Keratinocyte (primary cell): ENCODE measurements around the gene SH3D19. TPM values are rescaled to one million over a fixed set of nuclear protein-coding genes. Genes with fewer than 3 reads are reported as not detected.

Experiments
- DNase-seq: peaks from one replicate; pipeline ENCODE4 v3.0.0-alpha.2; 2011; ENCODE audit warnings: low read depth, missing footprints, low spot score
- FAIRE-seq: peaks from 2 replicates; lab custom pipeline; 2011; peaks lifted over from hg19 to GRCh38; lab: Jason Lieb, UNC
- H2AFZ ChIP-seq: 2 replicates; pipeline ENCODE4 v1.6.0; 2012; ENCODE audit warnings: low read length, control low read depth, inconsistent platforms; ENCODE audit not compliant: control insufficient read depth
- H3K27ac ChIP-seq: 2 replicates; pipeline ENCODE4 v1.5.1; 2011; ENCODE audit warnings: low read length; ENCODE audit not compliant: control insufficient read depth, insufficient read depth
- H3K27me3 ChIP-seq: 3 replicates; pipeline ENCODE4 v1.6.0; 2011; ENCODE audit warnings: low read length; ENCODE audit not compliant: control insufficient read depth, insufficient read depth; ENCODE audit errors: extremely low read depth
- H3K36me3 ChIP-seq, 2 experiments: 2 replicates in 1 of 2; 3 replicates in 1 of 2; pipeline ENCODE4 v1.5.1; 2011; ENCODE audit warnings: low read length in 2 of 2, mild to moderate bottlenecking in 1 of 2; ENCODE audit not compliant: control insufficient read depth in 2 of 2, insufficient read depth in 2 of 2; ENCODE audit errors: extremely low read depth in 1 of 2
- H3K4me1 ChIP-seq: 3 replicates; pipeline ENCODE4 v1.5.1; 2011; ENCODE audit warnings: low read length; ENCODE audit not compliant: control insufficient read depth, insufficient read depth; ENCODE audit errors: extremely low read depth
- H3K4me2 ChIP-seq: 3 replicates; pipeline ENCODE4 v1.6.0; 2011; ENCODE audit warnings: low read depth, low read length; ENCODE audit not compliant: control insufficient read depth, insufficient read depth; ENCODE audit errors: extremely low read depth
- H3K4me3 ChIP-seq, 3 experiments: fragments of 200-600 bp in 1 of 3; sonication (generic) in 1 of 3; 2 replicates in 2 of 3; 3 replicates in 1 of 3; pipeline ENCODE4 v1.5.1; 2011 to 2016; ENCODE audit warnings: low read length in 3 of 3, mild to moderate bottlenecking in 3 of 3, control low read depth in 2 of 3, inconsistent platforms in 1 of 3, low read depth in 1 of 3, mixed read lengths in 1 of 3, mixed run types in 1 of 3, moderate library complexity in 1 of 3; ENCODE audit not compliant: control insufficient read depth in 2 of 3, insufficient read depth in 2 of 3; ENCODE audit errors: extremely low read depth in 1 of 3
- H3K79me2 ChIP-seq: 2 replicates; pipeline ENCODE4 v1.6.0; 2012; ENCODE audit warnings: low read length; ENCODE audit not compliant: control insufficient read depth, insufficient read depth
- H3K9ac ChIP-seq: 3 replicates; pipeline ENCODE4 v1.6.0; 2011; ENCODE audit warnings: low read length; ENCODE audit not compliant: control insufficient read depth, insufficient read depth; ENCODE audit errors: extremely low read depth
- H3K9me1 ChIP-seq: 3 replicates; pipeline ENCODE4 v1.6.0; 2011; ENCODE audit warnings: low read length; ENCODE audit not compliant: control insufficient read depth, insufficient read depth; ENCODE audit errors: extremely low read depth
- H3K9me3 ChIP-seq: 2 replicates; pipeline ENCODE4 v1.5.1; 2012; ENCODE audit warnings: low read depth, low read length; ENCODE audit not compliant: control insufficient read depth
- H4K20me1 ChIP-seq: 3 replicates; pipeline ENCODE4 v1.6.0; 2011; ENCODE audit warnings: low read length; ENCODE audit not compliant: control insufficient read depth, insufficient read depth; ENCODE audit errors: extremely low read depth
- EZH2 ChIP-seq: IDR thresholded peaks from one replicate; pipeline ENCODE4 v1.6.1; 2012; ENCODE audit warnings: inconsistent platforms, mild to moderate bottlenecking, low read length, moderate library complexity
- dilution Hi-C: fragments of 300-500 bp; cut with MboI; formaldehyde crosslinking; loops from one replicate; pipeline ENCODE4 v1.7.0; 2020; ENCODE audit warnings: low sequenced_read_pairs; ENCODE audit not compliant: extremely low pct_ligation_motif_present
- polyA plus RNA-seq, 5 experiments: library from polyadenylated mRNA; depleted of rRNA in 3 of 5; stranded (reverse) in 3 of 5; stranded (forward) in 1 of 5; unstranded in 1 of 5; fragments of >200 nt; gene quantifications; 1 replicate in 1 of 5; 2 replicates in 3 of 5; 3 replicates in 1 of 5; pipeline versions ENCODE4 v1.2.1 to v1.2.3, GENCODE V29; 2011 to 2012; ENCODE audit warnings: missing spikeins in 2 of 5, low read depth in 1 of 5, low replicate concordance in 1 of 5
- TF ChIP-seq, protein P1 (sequence below), 3 experiments: IDR thresholded peaks in 1 of 3; conservative IDR thresholded peaks in 1 of 3; optimal IDR thresholded peaks in 1 of 3; 2 replicates in 2 of 3; 3 replicates in 1 of 3; pipeline versions ENCODE3 to v1.5.1; 2011; ENCODE audit warnings: low read length in 3 of 3, mild to moderate bottlenecking in 3 of 3, moderate library complexity in 2 of 3, control low read depth in 1 of 3, inconsistent platforms in 1 of 3; ENCODE audit not compliant: insufficient read depth in 2 of 3; ENCODE audit errors: extremely low read depth in 1 of 3

The SH3D19 gene
- polyA plus RNA-seq, 1 donor (not counting 4 experiments of a cell fraction or from before 2014, with no cell fraction given), result 24.8 TPM

DNA sequence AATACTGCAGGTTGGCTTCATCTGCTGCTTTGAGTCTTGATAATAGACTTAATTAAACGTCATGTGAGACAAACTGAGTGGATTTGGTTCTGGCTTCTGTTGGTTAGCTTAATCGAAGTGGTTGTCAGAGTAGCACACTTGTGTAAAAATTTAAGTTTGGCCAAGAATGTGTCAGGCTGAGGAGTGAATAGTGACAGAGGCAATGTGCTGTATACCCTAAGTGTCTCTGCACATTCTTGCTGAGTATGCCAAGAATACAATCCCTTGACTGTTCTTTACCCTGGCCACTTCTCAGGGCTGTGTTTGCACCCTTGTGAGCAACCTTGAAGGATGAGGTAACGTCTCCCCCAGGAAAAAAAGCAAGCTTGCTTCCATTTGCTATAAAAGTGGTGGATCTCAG lies 211.1 kb downstream of the SH3D19 start:
- no peaks in the 10 kb centered on the region for H4K20me1 ChIP-seq
- H2AFZ ChIP-seq, result no peak overlapping the region
- no peaks in the 10 kb centered on the region for H3K79me2 ChIP-seq
- H3K9ac ChIP-seq, result no peak overlapping the region
- dilution Hi-C loops, result no loop called here
- TF ChIP-seq, protein P1, sequence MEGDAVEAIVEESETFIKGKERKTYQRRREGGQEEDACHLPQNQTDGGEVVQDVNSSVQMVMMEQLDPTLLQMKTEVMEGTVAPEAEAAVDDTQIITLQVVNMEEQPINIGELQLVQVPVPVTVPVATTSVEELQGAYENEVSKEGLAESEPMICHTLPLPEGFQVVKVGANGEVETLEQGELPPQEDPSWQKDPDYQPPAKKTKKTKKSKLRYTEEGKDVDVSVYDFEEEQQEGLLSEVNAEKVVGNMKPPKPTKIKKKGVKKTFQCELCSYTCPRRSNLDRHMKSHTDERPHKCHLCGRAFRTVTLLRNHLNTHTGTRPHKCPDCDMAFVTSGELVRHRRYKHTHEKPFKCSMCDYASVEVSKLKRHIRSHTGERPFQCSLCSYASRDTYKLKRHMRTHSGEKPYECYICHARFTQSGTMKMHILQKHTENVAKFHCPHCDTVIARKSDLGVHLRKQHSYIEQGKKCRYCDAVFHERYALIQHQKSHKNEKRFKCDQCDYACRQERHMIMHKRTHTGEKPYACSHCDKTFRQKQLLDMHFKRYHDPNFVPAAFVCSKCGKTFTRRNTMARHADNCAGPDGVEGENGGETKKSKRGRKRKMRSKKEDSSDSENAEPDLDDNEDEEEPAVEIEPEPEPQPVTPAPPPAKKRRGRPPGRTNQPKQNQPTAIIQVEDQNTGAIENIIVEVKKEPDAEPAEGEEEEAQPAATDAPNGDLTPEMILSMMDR (optimal IDR thresholded peaks at IDR 0.05 in 1 of 3, IDR thresholded peaks at IDR 0.05 in 1 of 3, conservative IDR thresholded peaks at IDR 0.05 in 1 of 3; ENCODE audit: extremely low read depth in 1 of 3, insufficient read depth in 2 of 3, low read length in 3 of 3), result no peak
- no peak for TF ChIP-seq EZH2
- H3K27me3 ChIP-seq, result no peaks in the 10 kb centered on the region
- H3K27ac ChIP-seq, result no peak overlapping the region
- no peaks in the 10 kb centered on the region for H3K4me1 ChIP-seq
- no peak for DNase-seq
- FAIRE-seq, result no peak
- H3K9me1 ChIP-seq, result peaks cover 3% of the 10 kb centered on the region
- no peak overlapping the region for H3K4me3 ChIP-seq
- no peaks in the 10 kb centered on the region for H3K9me3 ChIP-seq
- H3K36me3 ChIP-seq, result peaks cover 10 to 11% of the 10 kb centered on the region in 2 experiments
- H3K4me2 ChIP-seq, result no peak overlapping the region

DNA sequence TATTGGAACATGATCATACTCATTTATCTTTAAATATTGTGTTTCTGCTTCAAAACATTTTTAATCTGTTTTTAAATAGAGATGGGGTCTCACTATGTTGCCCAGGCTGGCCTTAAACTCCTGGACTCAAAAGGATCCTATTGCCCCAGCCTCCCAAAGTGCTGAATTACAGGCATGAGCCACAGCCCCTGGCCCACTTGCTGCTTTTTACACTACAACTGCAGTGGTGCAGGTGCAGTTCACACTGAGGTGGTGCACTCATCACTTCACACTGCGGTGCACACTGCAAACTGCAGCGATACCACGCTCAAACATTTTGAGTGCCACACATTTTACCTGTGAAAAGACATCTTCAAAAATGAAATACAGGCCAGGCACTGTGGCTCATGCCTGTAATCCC lies 215.2 kb downstream of the SH3D19 start:
- TF ChIP-seq, protein P1 (optimal IDR thresholded peaks at IDR 0.05 in 1 of 3, IDR thresholded peaks at IDR 0.05 in 1 of 3, conservative IDR thresholded peaks at IDR 0.05 in 1 of 3; ENCODE audit: extremely low read depth in 1 of 3, insufficient read depth in 2 of 3, low read length in 3 of 3), result no peak
- no peak for TF ChIP-seq EZH2
- H3K4me3 ChIP-seq, result no peak overlapping the region
- H3K9me3 ChIP-seq, result no peaks in the 10 kb centered on the region
- H3K36me3 ChIP-seq, result peaks cover 15 to 26% of the 10 kb centered on the region in 2 experiments
- FAIRE-seq (no peak), DNase-seq (no peak)
- H3K9me1 ChIP-seq, result peaks cover 3% of the 10 kb centered on the region
- no peak overlapping the region for H3K27ac ChIP-seq
- no peaks in the 10 kb centered on the region for H3K27me3 ChIP-seq
- H3K79me2 ChIP-seq, result no peaks in the 10 kb centered on the region
- dilution Hi-C loops, result no loop called here
- H4K20me1 ChIP-seq, result peaks cover 3% of the 10 kb centered on the region
- no peak overlapping the region for H3K9ac ChIP-seq
- H3K4me2 ChIP-seq, result no peak overlapping the region
- no peaks in the 10 kb centered on the region for H3K4me1 ChIP-seq
- no peak overlapping the region for H2AFZ ChIP-seq
